HT-29 (cell line): Measurements from ENCODE around the gene ZBTB1. TPM values are rescaled to one million over a fixed set of nuclear protein-coding genes. Genes with fewer than 3 reads are reported as not detected.
"Not testable (repeated sequence)": the region's sequence is repeated elsewhere in the genome, so short reads cannot be mapped to it uniquely, and the experiment has no call there.

Experiments used
- DNase-seq: peaks from one replicate; pipeline ENCODE4 v3.0.0-alpha.2; 2015; ENCODE audit warnings: low spot score
- total RNA-seq: library from RNA; depleted of rRNA; stranded (reverse); fragments of >200 nt; shearing (Covaris generic); gene quantifications from 2 replicates; pipeline ENCODE4 v1.2.3, GENCODE V29; 2014

The ZBTB1 gene
- total RNA-seq, 1 experiment from 2014 or later: 9.5 TPM

DNA sequence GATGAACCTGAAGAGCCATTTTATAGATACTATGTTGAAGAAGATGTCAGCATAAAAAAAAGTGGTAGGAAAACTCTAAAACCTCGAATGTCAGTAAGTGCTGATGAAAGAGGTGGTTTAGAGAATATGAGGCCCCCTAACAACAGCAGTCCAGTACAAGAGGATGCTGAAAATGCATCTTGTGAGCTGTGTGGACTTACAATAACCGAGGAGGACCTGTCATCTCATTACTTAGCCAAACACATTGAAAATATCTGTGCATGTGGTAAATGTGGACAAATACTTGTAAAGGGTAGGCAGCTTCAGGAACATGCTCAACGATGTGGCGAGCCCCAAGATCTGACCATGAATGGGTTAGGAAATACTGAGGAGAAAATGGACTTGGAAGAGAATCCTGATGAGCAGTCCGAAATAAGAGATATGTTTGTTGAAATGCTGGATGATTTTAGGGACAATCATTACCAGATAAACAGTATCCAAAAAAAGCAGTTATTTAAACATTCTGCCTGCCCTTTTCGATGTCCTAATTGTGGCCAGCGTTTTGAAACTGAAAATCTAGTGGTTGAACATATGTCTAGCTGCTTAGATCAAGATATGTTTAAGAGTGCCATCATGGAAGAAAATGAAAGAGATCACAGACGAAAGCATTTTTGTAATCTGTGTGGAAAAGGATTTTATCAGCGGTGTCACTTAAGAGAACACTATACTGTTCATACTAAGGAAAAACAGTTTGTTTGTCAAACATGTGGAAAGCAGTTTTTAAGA lies 18.2 kb downstream of the ZBTB1 start:
- DNase-seq: no peak

- DNase-seq: no peak
Observed at GRCh38 chr14:64525354-64525753, 20.8 kb downstream of the ZBTB1 start.

DNA sequence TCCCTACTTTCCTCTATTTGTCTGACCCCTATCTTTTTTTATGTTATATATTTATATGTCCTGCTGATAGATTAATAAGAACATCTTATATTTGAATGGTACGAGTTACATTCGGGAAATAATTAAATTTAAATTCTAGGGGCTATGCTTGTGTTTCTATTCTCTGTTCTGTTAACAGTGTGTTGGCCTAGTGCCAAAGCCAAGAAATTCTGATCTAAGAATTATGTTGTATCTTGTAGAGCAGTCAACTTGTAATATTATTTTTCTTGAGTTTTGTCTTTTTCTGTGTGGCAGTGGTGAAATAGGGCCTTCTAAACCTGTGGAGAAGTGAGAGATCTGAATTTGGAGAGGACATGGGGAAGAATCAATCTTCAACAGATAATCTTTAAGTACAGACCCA lies 27.0 kb downstream of the ZBTB1 start:
- no peak for DNase-seq

DNA sequence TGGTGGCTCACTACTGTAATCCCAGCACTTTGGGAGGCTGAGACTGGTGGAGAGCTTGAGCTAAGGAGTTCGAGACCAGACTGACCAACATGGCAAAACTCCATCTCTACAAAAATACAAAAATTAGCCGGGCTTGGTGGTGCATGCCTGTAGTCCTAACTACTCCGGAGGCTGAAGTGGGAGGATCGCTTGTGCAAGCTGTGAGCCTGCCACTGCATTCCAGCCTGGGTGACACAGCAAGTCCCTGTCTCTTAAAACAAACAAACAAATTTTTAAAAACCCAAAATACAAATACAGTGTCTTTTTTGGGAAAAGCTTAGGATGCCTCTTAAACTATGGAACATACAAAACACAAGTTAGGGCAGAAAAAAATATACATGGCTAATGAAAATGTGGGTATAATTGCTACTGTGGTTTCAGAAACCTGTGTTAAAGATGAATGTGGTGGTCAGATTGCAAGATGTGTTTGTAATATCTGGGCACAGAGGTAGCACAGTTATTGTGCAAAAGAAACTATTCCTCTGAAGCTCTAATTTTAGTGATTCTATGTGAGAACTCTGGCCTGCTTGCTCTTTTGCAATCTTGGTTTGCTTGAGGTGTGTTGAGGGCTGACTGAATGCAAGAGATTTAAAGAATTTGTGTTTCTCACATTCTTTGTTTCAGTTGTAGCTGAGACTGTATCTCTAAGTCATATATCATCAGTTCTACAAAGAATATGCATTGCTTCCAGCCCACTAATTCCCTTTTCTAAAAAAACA lies 32.1 kb downstream of the ZBTB1 start:
- DNase-seq: no peak

- peak; percentile 94 for DNase-seq
Observed at GRCh38 chr14:64540208-64541202, 35.9 kb downstream of the ZBTB1 start, which contains the start of gene HSPA2. TSS of gene HSPA2 (plus strand) at chr14:64540741. CDS start at chr14:64540850, 109 bp downstream.

- no peak for DNase-seq
Observed at GRCh38 chr14:64541261-64541971, 36.8 kb downstream of the ZBTB1 start.

GRCh38 chr14:64541972-64542835 lies 37.6 kb downstream of the ZBTB1 start:
- DNase-seq: no peak

DNA sequence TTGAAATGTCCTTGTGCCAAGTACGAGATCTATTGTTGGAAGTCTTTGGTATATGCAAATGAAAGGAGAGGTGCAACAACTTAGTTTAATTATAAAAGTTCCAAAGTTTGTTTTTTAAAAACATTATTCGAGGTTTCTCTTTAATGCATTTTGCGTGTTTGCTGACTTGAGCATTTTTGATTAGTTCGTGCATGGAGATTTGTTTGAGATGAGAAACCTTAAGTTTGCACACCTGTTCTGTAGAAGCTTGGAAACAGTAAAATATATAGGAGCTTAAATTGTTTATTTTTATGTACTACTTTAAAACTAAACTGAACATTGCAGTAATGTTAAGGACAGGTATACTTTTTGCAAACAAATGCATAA lies 38.2 kb downstream of the ZBTB1 start:
- no peak for DNase-seq

DNA sequence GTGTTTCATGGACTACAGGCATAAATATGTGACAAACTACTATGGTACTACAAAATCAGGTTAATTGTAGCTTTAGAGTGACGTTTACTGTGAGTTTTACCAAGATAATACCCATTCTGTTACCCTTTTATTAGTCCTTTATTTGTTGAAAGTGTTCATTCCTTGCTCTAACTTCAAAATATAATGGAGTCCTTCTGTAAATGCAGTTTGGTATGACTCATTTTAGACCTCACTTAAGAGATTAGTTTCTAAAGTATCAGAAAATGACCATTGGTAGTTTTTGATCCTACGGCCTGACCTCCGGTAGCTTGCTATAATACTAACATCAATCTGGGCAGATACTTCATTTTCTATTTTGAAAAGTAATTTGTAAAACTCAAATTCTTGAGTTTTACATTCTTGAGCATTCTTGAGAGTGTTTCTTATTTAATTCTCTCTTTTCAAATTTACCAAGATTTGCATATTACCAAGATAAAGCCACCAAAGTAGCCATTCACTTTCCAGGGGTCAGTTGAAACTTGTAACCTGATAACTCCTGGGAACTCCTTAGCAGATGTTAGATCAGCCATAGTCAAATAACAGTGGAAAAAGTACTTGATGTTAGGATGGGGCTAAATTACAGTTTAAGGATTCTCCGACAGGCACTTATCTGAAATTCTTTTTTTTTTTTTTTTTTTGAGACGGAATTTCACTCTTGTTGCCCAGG lies 40.2 kb downstream of the ZBTB1 start:
- no peak for DNase-seq

- DNase-seq: no peak
Observed at GRCh38 chr14:64549016-64549415, 44.4 kb downstream of the ZBTB1 start.

GRCh38 chr14:64549791-64550620 lies 45.4 kb downstream of the ZBTB1 start, which contains the start of gene PPP1R36:
TSS of gene PPP1R36 (plus strand) at chr14:64549961. CDS start at chr14:64549998, 37 bp downstream.
- DNase-seq: peak; percentile 36

DNA sequence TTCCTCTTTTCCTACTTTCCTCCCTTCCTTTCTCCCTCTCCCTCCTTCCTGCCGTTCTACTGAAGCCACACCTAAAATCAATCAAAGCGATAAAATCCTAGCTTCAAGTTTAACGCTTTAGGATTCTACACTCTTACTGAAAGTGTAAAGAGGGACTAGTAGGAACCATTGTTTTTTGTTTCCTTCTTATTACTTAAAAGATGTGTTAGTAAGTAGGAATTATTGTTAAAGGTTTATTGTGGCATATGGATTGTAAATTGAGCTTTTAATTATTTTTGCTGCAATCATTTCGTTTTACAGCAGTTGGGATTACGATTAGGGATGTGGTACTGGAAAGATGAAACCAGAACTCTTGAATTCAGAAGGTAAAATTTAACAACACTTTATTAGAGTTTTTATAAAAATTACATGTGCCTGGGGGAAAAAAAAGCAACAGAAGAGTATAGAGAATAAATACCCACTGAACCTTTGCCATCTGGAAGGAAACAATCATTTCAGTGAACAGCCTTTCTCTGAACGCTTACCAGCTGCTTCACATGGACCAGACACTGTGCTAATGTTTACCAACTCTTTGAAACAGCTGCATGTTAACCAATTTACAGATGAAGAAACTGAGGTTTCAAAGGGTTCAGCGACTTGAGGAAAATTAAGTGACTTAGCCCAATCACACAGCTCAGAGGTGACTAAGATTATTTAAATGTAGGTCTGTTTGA lies 46.2 kb downstream of the ZBTB1 start:
- no peak for DNase-seq

DNA sequence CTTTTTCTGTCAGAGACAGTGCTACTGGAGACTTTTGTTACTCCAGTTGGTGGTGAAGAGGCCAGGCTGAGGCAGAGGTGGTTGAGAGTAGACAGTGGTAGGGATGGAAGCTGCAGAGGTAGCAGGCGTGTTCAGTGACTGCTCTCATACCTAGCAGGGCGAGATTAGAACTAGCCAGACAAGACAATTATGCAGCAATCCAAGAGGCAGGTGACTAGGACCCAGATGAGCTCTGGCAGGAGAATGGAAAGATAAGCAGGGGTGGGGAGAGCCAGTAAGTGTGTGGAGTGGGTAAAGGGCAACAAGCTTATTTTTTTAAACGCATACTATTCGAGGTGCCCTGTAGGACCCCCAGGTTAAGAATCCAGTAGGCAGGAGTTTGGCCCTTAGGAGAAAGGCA lies 50.0 kb downstream of the ZBTB1 start:
- no peak for DNase-seq

DNA sequence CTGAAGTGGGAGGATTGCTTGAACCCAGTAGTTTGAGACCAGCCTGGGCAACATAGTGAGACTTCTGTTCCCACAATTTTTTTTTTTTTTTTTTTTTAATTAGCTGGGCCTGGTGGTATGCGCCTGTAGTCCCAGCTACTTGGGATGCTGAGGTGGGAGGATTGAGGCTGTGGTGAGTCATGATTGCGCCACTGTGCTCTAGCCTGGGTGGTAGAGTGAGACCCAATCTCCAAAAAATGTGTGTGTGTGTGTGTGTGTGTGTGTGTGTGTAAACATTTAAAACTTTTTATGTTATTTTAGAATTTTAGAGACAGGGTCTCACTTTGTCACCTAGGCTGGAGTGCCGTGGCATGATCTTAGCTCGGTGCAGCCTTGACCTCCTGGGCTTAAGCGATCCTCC lies 52.0 kb downstream of the ZBTB1 start:
- DNase-seq: no peak

DNA sequence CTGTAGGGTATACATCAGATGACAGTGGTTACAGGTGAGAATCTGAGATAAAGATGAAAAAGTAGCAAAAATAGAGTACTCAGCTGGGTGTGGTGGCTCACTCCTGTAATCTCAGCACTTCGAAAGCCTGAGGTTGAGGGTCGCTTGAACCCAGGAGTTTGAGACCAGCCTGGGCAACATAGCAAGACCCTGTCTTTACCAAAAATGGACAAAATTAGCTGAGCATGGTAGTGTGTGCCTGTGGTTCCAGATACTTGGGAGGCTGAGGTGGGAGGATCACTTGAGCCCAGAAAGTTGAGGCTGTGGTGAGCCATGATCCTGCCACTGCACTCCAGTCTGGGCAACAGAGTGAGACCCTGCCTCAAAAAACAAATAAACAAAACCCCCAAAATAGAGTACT lies 53.6 kb downstream of the ZBTB1 start:
- DNase-seq: not testable (repeated sequence)

- DNase-seq: no peak
Observed at GRCh38 chr14:64561631-64562030, 57.1 kb downstream of the ZBTB1 start.

- peak; percentile 23 for DNase-seq
Observed at GRCh38 chr14:64562436-64562835, 57.9 kb downstream of the ZBTB1 start.

- no peak for DNase-seq
Observed at GRCh38 chr14:64563696-64564095, 59.1 kb downstream of the ZBTB1 start.
